H1 (cell line): ENCODE results near the gene CD37. TPM values are rescaled to one million over a fixed set of nuclear protein-coding genes. Genes with fewer than 3 reads are reported as not detected.

Experiments
- CTCF ChIA-PET: fragments of 300-600 bp; sonication (Branson Sonifier 250); formaldehyde crosslinking; loops from one replicate; lab custom pipeline; 2021; ENCODE audit not compliant: partially characterized antibody; lab: Charles Lee
- POLR2A ChIA-PET: fragments of 300-600 bp; sonication (Branson Sonifier 250); formaldehyde crosslinking; loops from one replicate; lab custom pipeline; 2021; ENCODE audit warnings: inconsistent platforms; ENCODE audit not compliant: partially characterized antibody; lab: Charles Lee
- DNase-seq, 2 experiments: peaks; one replicate each; pipeline versions ENCODE4 v3.0.0 to v3.0.0-alpha.2; 2010 to 2022; ENCODE audit warnings: low spot score in 2 of 2, low read depth in 1 of 2, mixed read lengths in 1 of 2
- FAIRE-seq: peaks from 2 replicates; lab custom pipeline; 2011; peaks lifted over from hg19 to GRCh38; lab: Jason Lieb, UNC
- H2AFZ ChIP-seq: 2 replicates; pipeline ENCODE4 v1.8.1; 2012; ENCODE audit warnings: low read length, inconsistent platforms
- H2AK5ac ChIP-seq: 2 replicates; pipeline ENCODE4 v1.6.1; 2013; ENCODE audit warnings: low read depth, low read length
- H2BK120ac ChIP-seq: replicated peaks from 2 replicates; pipeline ENCODE3; 2013; ENCODE audit warnings: low read depth, low read length, inconsistent platforms
- H2BK12ac ChIP-seq: 2 replicates; pipeline ENCODE4 v1.6.1; 2013; ENCODE audit warnings: low read depth, low read length
- H2BK15ac ChIP-seq: 2 replicates; pipeline ENCODE4 v1.6.1; 2013; ENCODE audit warnings: low read length
- H2BK20ac ChIP-seq: 2 replicates; pipeline ENCODE4 v1.6.1; 2013; ENCODE audit warnings: low read length
- H2BK5ac ChIP-seq: 2 replicates; pipeline ENCODE4 v1.6.1; 2013; ENCODE audit warnings: low read depth, low read length
- H3K14ac ChIP-seq: 2 replicates; pipeline ENCODE4 v1.6.1; 2013; ENCODE audit warnings: inconsistent platforms; ENCODE audit not compliant: insufficient read length
- H3K18ac ChIP-seq: 2 replicates; pipeline ENCODE4 v1.6.1; 2013; ENCODE audit warnings: low read length; ENCODE audit errors: extremely low read depth
- H3K23ac ChIP-seq: 2 replicates; pipeline ENCODE4 v1.6.1; 2013; ENCODE audit warnings: inconsistent platforms; ENCODE audit not compliant: insufficient read length
- H3K23me2 ChIP-seq: 2 replicates; pipeline ENCODE4 v1.6.1; 2013; ENCODE audit warnings: low read depth, low read length
- H3K27ac ChIP-seq: 2 replicates; pipeline ENCODE4 v1.6.1; 2011; ENCODE audit warnings: low read depth, low read length, inconsistent platforms
- H3K27me3 ChIP-seq, 4 experiments: replicated peaks in 1 of 4; 1 replicate in 1 of 4; 2 replicates in 3 of 4; pipeline versions ENCODE4 v1.6.1 to v1.8.1; 2011 to 2013; ENCODE audit warnings: low read length in 3 of 4, mild to moderate bottlenecking in 3 of 4, inconsistent platforms in 2 of 4, mixed read lengths in 2 of 4, moderate library complexity in 1 of 4; ENCODE audit not compliant: control insufficient read depth in 3 of 4, insufficient read depth in 3 of 4; ENCODE audit errors: extremely low read depth in 1 of 4
- H3K36me3 ChIP-seq, 4 experiments: 2 replicates each; pipeline versions ENCODE4 v1.6.1 to v1.8.1; 2011 to 2013; ENCODE audit warnings: mild to moderate bottlenecking in 4 of 4, low read length in 3 of 4, moderate library complexity in 2 of 4, control low read depth in 1 of 4, inconsistent platforms in 1 of 4; ENCODE audit not compliant: insufficient read depth in 4 of 4, control insufficient read depth in 2 of 4
- H3K4ac ChIP-seq: replicated peaks from 2 replicates; pipeline ENCODE3; 2013; ENCODE audit warnings: low read length, low read depth, mixed read lengths, inconsistent platforms; ENCODE audit not compliant: insufficient read length
- H3K4me1 ChIP-seq, 4 experiments: replicated peaks in 1 of 4; 1 replicate in 1 of 4; 2 replicates in 3 of 4; pipeline versions ENCODE4 v1.6.1 to v1.8.1; 2011 to 2013; ENCODE audit warnings: low read length in 3 of 4, inconsistent platforms in 2 of 4, mixed read lengths in 1 of 4; ENCODE audit not compliant: insufficient read depth in 4 of 4, control insufficient read depth in 3 of 4
- H3K4me2 ChIP-seq, 2 experiments: 2 replicates each; pipeline versions ENCODE4 v1.6.1 to v1.8.1; 2011 to 2013; ENCODE audit warnings: low read depth in 2 of 2, low read length in 2 of 2, control low read depth in 1 of 2, inconsistent platforms in 1 of 2, mild to moderate bottlenecking in 1 of 2; ENCODE audit not compliant: insufficient read depth in 1 of 2
- H3K4me3 ChIP-seq, 4 experiments: fragments of 200-600, 300-600 bp in 1 of 4; sonication (generic), shearing (Covaris generic), sonication (Bioruptor Twin) in 1 of 4; 2 replicates each; pipeline versions ENCODE4 v1.5.1 to v1.8.1; 2011 to 2016; ENCODE audit warnings: low read length in 4 of 4, low read depth in 3 of 4, control low read depth in 2 of 4, inconsistent platforms in 2 of 4, mild to moderate bottlenecking in 2 of 4, mixed read lengths in 1 of 4, moderate library complexity in 1 of 4; ENCODE audit not compliant: insufficient read depth in 2 of 4; ENCODE audit errors: extremely low read depth in 1 of 4
- H3K56ac ChIP-seq: replicated peaks from 2 replicates; pipeline ENCODE3; 2013; ENCODE audit warnings: low read depth, mild to moderate bottlenecking, mixed read lengths, low read length, inconsistent platforms; ENCODE audit not compliant: insufficient read length
- H3K79me1 ChIP-seq: 2 replicates; pipeline ENCODE4 v1.6.1; 2013; ENCODE audit warnings: low read depth, low read length, control low read depth
- H3K79me2 ChIP-seq, 2 experiments: 2 replicates each; pipeline versions ENCODE4 v1.6.1 to v1.8.1; 2012 to 2013; ENCODE audit warnings: low read length in 2 of 2, mild to moderate bottlenecking in 2 of 2, inconsistent platforms in 1 of 2; ENCODE audit not compliant: insufficient read depth in 2 of 2, control insufficient read depth in 1 of 2
- H3K9ac ChIP-seq, 4 experiments: replicated peaks in 1 of 4; 1 replicate in 1 of 4; 2 replicates in 3 of 4; pipeline versions ENCODE4 v1.6.1 to v1.8.1; 2011 to 2013; ENCODE audit warnings: low read depth in 3 of 4, low read length in 3 of 4, control low read depth in 2 of 4, mild to moderate bottlenecking in 2 of 4, moderate library complexity in 2 of 4, inconsistent platforms in 1 of 4; ENCODE audit errors: extremely low read depth in 1 of 4
- H3K9me3 ChIP-seq, 2 experiments: 2 replicates each; pipeline versions ENCODE4 v1.6.1 to v1.8.1; 2012 to 2013; ENCODE audit warnings: mild to moderate bottlenecking in 2 of 2, moderate library complexity in 2 of 2, control low read depth in 1 of 2, inconsistent platforms in 1 of 2, low read depth in 1 of 2, low read length in 1 of 2, mixed read lengths in 1 of 2; ENCODE audit not compliant: insufficient read depth in 2 of 2
- H4K20me1 ChIP-seq, 2 experiments: replicated peaks in 1 of 2; 2 replicates each; pipeline versions ENCODE3 to v1.8.1; 2011 to 2013; ENCODE audit warnings: inconsistent platforms in 2 of 2, low read length in 2 of 2, mild to moderate bottlenecking in 1 of 2; ENCODE audit not compliant: insufficient read depth in 2 of 2, control insufficient read depth in 1 of 2
- H4K5ac ChIP-seq: 2 replicates; pipeline ENCODE4 v1.6.1; 2013; ENCODE audit warnings: low read length, low read depth, mixed read lengths, inconsistent platforms; ENCODE audit not compliant: insufficient read length
- H4K8ac ChIP-seq: 2 replicates; pipeline ENCODE4 v1.8.0; 2013; ENCODE audit warnings: mild to moderate bottlenecking, moderate library complexity, low read length, inconsistent platforms; ENCODE audit not compliant: insufficient read depth; ENCODE audit errors: extremely low read depth
- H4K91ac ChIP-seq: replicated peaks from 2 replicates; pipeline ENCODE3; 2013; ENCODE audit warnings: low read length, mixed read lengths, inconsistent platforms; ENCODE audit not compliant: insufficient read length
- CBX5 ChIP-seq: fragments of 300-800, 300-1000 bp; sonication (generic); IDR thresholded peaks from 2 replicates; pipeline ENCODE4 v1.7.1; 2016; ENCODE audit warnings: antibody characterized with exemption, low read length, low read depth
- CTBP2 ChIP-seq: IDR thresholded peaks from 2 replicates; pipeline ENCODE4 v1.7.0; 2011; ENCODE audit warnings: borderline replicate concordance, mild to moderate bottlenecking, moderate library complexity, mixed read lengths, low read length; ENCODE audit not compliant: insufficient read depth, insufficient read length
- HDAC2 ChIP-seq, 2 experiments: fragments of 300-600 bp in 1 of 2; sonication (generic) in 1 of 2; IDR thresholded peaks; 2 replicates each; pipeline ENCODE4 v1.6.1; 2011 to 2012; ENCODE audit warnings: low read depth in 2 of 2, low read length in 2 of 2, mild to moderate bottlenecking in 2 of 2, moderate library complexity in 2 of 2, borderline replicate concordance in 1 of 2, inconsistent platforms in 1 of 2
- HDAC6 ChIP-seq: IDR thresholded peaks from one replicate; pipeline ENCODE4 v1.7.1; 2012; ENCODE audit warnings: low read depth, mild to moderate bottlenecking, inconsistent platforms, low read length, moderate library complexity
- POLR2AphosphoS5 ChIP-seq: IDR thresholded peaks from 2 replicates; pipeline ENCODE4 v1.6.1; 2011; ENCODE audit warnings: low read depth, low read length
- TCF12 ChIP-seq: IDR thresholded peaks from 2 replicates; pipeline ENCODE4 v1.6.1; 2011; ENCODE audit warnings: low read depth, mild to moderate bottlenecking, low read length
- ZNF274 ChIP-seq: IDR thresholded peaks from 2 replicates; pipeline ENCODE4 v1.7.0; 2012; ENCODE audit warnings: low read length, borderline replicate concordance; ENCODE audit errors: extremely low read depth
- WGBS, 2 experiments: shearing (Covaris generic) in 1 of 2; methylation state at CpG; one replicate each; pipeline versions ENCODE4 v1.1.6 to v1.1.7; 2013 to 2015; ENCODE audit warnings: low lambda C conversion rate in 2 of 2, mixed read lengths in 2 of 2, inconsistent platforms in 1 of 2, low coverage in 1 of 2, missing lambda C conversion rate in 1 of 2; ENCODE audit not compliant: insufficient replicate concordance in 2 of 2, insufficient coverage in 1 of 2, insufficient read length in 1 of 2; ENCODE audit errors: extremely low coverage in 1 of 2, missing lambda C conversion rate in 1 of 2; 5-methylcytosine and 5-hydroxymethylcytosine counted together
- polyA plus RNA-seq, 7 experiments: library from polyadenylated mRNA; depleted of rRNA in 3 of 7; stranded (reverse) in 5 of 7; unstranded in 2 of 7; fragments of >200 nt in 5 of 7; fragments of 200-250 nt in 2 of 7; gene quantifications; 1 replicate in 5 of 7; 2 replicates in 1 of 7; 4 replicates in 1 of 7; pipeline versions ENCODE4 v1.2.1 to v1.2.3, GENCODE V29; 2011 to 2013; ENCODE audit warnings: missing spikeins in 2 of 7, mixed read lengths in 2 of 7
- total RNA-seq: library from RNA; stranded (reverse); fragmentation: NEBNext Ultra II Directional; extraction: Animal tissue kit (Norgen Biotek cat#: 25700); gene quantifications from 2 replicates; pipeline ENCODE4 v1.2.1, GENCODE V29; 2021
- TF ChIP-seq, protein P1 (sequence below): IDR thresholded peaks from 2 replicates; pipeline ENCODE4 v1.6.1; 2011; ENCODE audit warnings: low read length, improper control_type of control experiment
- TF ChIP-seq, protein P2 (sequence below): IDR thresholded peaks from 2 replicates; pipeline ENCODE4 v1.6.1; 2012; ENCODE audit warnings: inconsistent platforms

The CD37 gene
- total and polyA plus RNA-seq, 2 of the 8 experiments (the other 6 are each of a cell fraction or from before 2014, with no cell fraction given): not detected

DNA sequence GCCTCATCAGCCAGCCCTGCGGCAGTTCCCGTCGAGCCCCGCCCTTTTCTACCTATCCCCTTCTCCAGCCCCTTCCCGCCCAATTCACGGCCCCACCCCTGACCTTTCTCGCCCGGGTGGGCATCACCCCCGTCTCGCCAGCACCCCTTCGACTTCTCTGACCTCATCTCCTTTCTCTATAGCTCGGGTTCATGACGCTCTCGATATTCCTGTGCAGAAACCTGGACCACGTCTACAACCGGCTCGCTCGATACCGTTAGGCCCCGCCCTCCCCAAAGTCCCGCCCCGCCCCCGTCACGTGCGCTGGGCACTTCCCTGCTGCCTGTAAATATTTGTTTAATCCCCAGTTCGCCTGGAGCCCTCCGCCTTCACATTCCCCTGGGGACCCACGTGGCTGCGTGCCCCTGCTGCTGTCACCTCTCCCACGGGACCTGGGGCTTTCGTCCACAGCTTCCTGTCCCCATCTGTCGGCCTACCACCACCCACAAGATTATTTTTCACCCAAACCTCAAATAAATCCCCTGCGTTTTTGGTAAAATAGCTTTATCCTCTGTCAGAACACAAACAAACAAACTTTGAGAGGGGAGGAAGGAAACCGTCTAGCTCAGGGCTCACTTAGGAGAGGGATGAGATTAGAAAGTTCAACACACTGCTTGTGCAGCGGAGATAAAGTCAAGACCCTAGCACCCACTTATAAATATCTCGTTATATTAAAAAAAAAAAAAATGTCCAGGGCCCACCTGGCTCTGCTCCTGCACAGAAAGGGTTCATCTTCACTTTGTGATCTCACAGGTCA, 5.1 kb downstream of the CD37 start:
- H4K5ac ChIP-seq: no peak overlapping the region
- peaks cover 9 to 27% of the 10 kb centered on the region in 2 experiments for H4K20me1 ChIP-seq
- no peak overlapping the region for H3K4ac ChIP-seq
- CTCF ChIA-PET: interaction anchor here (0.7 to 2.2 kb wide), 6 partner anchors 19 to 298 kb away, joined by 3 to 8 read pairs (median 4); no protein-coding TSS in a partner anchor
- H2AFZ ChIP-seq: no peak overlapping the region
- no peak overlapping the region for H2AK5ac ChIP-seq
- no peak overlapping the region for H4K91ac ChIP-seq
- no peak overlapping the region; a peak in 1 of 7 replicates for H3K9ac ChIP-seq
- H3K23me2 ChIP-seq: peaks cover 13% of the 10 kb centered on the region
- peak in 1 of 2 experiments; percentile 75 for DNase-seq
- no peak overlapping the region for H2BK120ac ChIP-seq
- H3K79me1 ChIP-seq: no peaks in the 10 kb centered on the region
- H3K23ac ChIP-seq: no peak overlapping the region
- no peak overlapping the region for H2BK20ac ChIP-seq
- 64% methylated on average over 21 of the region's 36 CpGs; no CpG with 5 or more reads in 1 of the 2 experiments for WGBS, 2 experiments
- peaks cover 0 to 10% (median 3%) of the 10 kb centered on the region in 4 experiments; a peak in 4 of 7 replicates for H3K27me3 ChIP-seq
- no peak overlapping the region for H3K56ac ChIP-seq
- H3K14ac ChIP-seq: no peak overlapping the region
- FAIRE-seq: no peak
- H3K4me2 ChIP-seq: peak overlapping the region; percentile 88 to 99; a peak in 3 of 4 replicates
- no peak overlapping the region for H2BK5ac ChIP-seq
- no peak overlapping the region; the same call in 1 of the 2 replicates for H4K8ac ChIP-seq
- H3K18ac ChIP-seq: peak overlapping the region; percentile 24; the same call in 1 of the 2 replicates
- H3K27ac ChIP-seq: no peak overlapping the region
- peak overlapping the region in 2 of 4 experiments; percentile 32 to 56; a peak in 4 of 8 replicates for H3K4me3 ChIP-seq
- H2BK12ac ChIP-seq: no peak overlapping the region
- POLR2A ChIA-PET: interaction anchor here (0.8 to 6.9 kb wide), 16 partner anchors 8 to 345 kb away, joined by 3 to 63 read pairs (median 4); partner anchors contain the start of genes DKKL1, PIH1D1, RPL13A and SLC6A16
- peaks cover 0 to 17% (median 10%) of the 10 kb centered on the region in 4 experiments; a peak in 6 of 7 replicates for H3K4me1 ChIP-seq
- no peaks in the 10 kb centered on the region for H3K9me3 ChIP-seq
- no peak overlapping the region for H2BK15ac ChIP-seq
- H3K79me2 ChIP-seq: no peaks in the 10 kb centered on the region
- H3K36me3 ChIP-seq: peaks cover 35 to 47% (median 36%) of the 10 kb centered on the region in 4 experiments
- TF ChIP-seq HDAC6: no peak
- no peak for TF ChIP-seq CBX5
- TF ChIP-seq, protein P1, sequence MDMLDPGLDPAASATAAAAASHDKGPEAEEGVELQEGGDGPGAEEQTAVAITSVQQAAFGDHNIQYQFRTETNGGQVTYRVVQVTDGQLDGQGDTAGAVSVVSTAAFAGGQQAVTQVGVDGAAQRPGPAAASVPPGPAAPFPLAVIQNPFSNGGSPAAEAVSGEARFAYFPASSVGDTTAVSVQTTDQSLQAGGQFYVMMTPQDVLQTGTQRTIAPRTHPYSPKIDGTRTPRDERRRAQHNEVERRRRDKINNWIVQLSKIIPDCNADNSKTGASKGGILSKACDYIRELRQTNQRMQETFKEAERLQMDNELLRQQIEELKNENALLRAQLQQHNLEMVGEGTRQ: peak; percentile 69
- TF ChIP-seq POLR2AphosphoS5: peak; percentile 66; the same call in 1 of the 2 replicates
- no peak for TF ChIP-seq CTBP2
- no peak for TF ChIP-seq ZNF274
- TF ChIP-seq, protein P2, sequence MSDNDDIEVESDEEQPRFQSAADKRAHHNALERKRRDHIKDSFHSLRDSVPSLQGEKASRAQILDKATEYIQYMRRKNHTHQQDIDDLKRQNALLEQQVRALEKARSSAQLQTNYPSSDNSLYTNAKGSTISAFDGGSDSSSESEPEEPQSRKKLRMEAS: peak; percentile 82
- no peak for TF ChIP-seq TCF12
- no peak for TF ChIP-seq HDAC2 (IDR thresholded peaks at IDR 0.05; ENCODE audit: borderline replicate concordance in 1 of 2, low read depth in 2 of 2, low read length in 2 of 2)
